NCI-H2227 (cell line): Measurements from ENCODE around the gene FBXL20.
"Not testable (repeated sequence)": the region's sequence is repeated elsewhere in the genome, so short reads cannot be mapped to it uniquely, and the experiment has no call there.

Experiments used
- DNase-seq: peaks from one replicate; lab custom pipeline; 2025; ENCODE audit not compliant: unreplicated experiment; lab: John Stamatoyannopoulos, UW

The FBXL20 gene

GRCh38 chr17:39385040-39385439, 16.4 kb downstream of the FBXL20 start:
- no peak for DNase-seq

- DNase-seq: no peak
These were observed 21.3 kb downstream of the FBXL20 start for GRCh38 chr17:39380144-39380543.

GRCh38 chr17:39376434-39376833, 25.0 kb downstream of the FBXL20 start:
- DNase-seq: no peak

GRCh38 chr17:39367805-39368204, 33.6 kb downstream of the FBXL20 start:
- DNase-seq: not testable (repeated sequence)

GRCh38 chr17:39365872-39366271, 35.6 kb downstream of the FBXL20 start:
- no peak for DNase-seq

GRCh38 chr17:39365242-39365641, 36.2 kb downstream of the FBXL20 start:
- DNase-seq: no peak

- DNase-seq: no peak
These were observed 37.0 kb downstream of the FBXL20 start for GRCh38 chr17:39364236-39365025.

GRCh38 chr17:39361064-39361463, 40.4 kb downstream of the FBXL20 start:
- DNase-seq: no peak

- DNase-seq: no peak
These were observed 40.9 kb downstream of the FBXL20 start for GRCh38 chr17:39360537-39360936.

GRCh38 chr17:39359994-39360393, 41.4 kb downstream of the FBXL20 start:
- no peak for DNase-seq

GRCh38 chr17:39357986-39358385, 43.4 kb downstream of the FBXL20 start:
- no peak for DNase-seq

- DNase-seq: no peak
These were observed 43.9 kb downstream of the FBXL20 start for GRCh38 chr17:39357488-39357887.

- DNase-seq: no peak
These were observed 48.4 kb downstream of the FBXL20 start for GRCh38 chr17:39352986-39353385.

- no peak for DNase-seq
These were observed 48.9 kb downstream of the FBXL20 start for GRCh38 chr17:39352511-39352910.

GRCh38 chr17:39351508-39351907, 49.9 kb downstream of the FBXL20 start:
- DNase-seq: no peak

- no peak for DNase-seq
These were observed 52.2 kb downstream of the FBXL20 start for GRCh38 chr17:39349246-39349645.

- not testable (repeated sequence) for DNase-seq
These were observed 54.6 kb downstream of the FBXL20 start for GRCh38 chr17:39346863-39347262.

GRCh38 chr17:39341541-39341940, 59.9 kb downstream of the FBXL20 start:
- no peak for DNase-seq

GRCh38 chr17:39340731-39341130, 60.7 kb downstream of the FBXL20 start:
- DNase-seq: no peak

- DNase-seq: no peak
These were observed 62.2 kb downstream of the FBXL20 start for GRCh38 chr17:39339272-39339671.

- DNase-seq: not testable (repeated sequence)
These were observed 63.8 kb downstream of the FBXL20 start for GRCh38 chr17:39337649-39338048.

GRCh38 chr17:39335704-39336223, 65.7 kb downstream of the FBXL20 start:
- no peak for DNase-seq
